Right lobe of liver (tissue), 6 donors: ENCODE results near the gene GREB1. TPM values are rescaled to one million over a fixed set of nuclear protein-coding genes. Genes with fewer than 3 reads are reported as not detected.

Source experiments
- ATAC-seq, 4 donors: fragments of 200-7000 bp; cut with Tn5 transposase; one replicate each; pipeline ENCODE4 v1.9.1; 2020; ENCODE audit warnings: mild to moderate bottlenecking in 4 of 4, moderate library complexity in 4 of 4
- DNase-seq, 3 donors: peaks; one replicate each; pipeline ENCODE4 v3.0.0-alpha.2; 2020
- H3K27ac ChIP-seq, 3 donors: fragments of 200-600 bp; one replicate each; pipeline ENCODE4 v1.8.0; 2022
- H3K27me3 ChIP-seq, 2 donors: fragments of 200-600 bp; one replicate each; pipeline ENCODE4 v1.8.0; 2022
- H3K36me3 ChIP-seq, 4 donors: fragments of 200-600 bp; sonication (generic) in 1 of 4; one replicate each; pipeline versions ENCODE4 v1.5.1 to v1.8.0; 2017 to 2022; ENCODE audit warnings: control low read depth in 1 of 4
- H3K4me1 ChIP-seq, 4 donors: fragments of 200-600 bp; sonication (generic) in 1 of 4; one replicate each; pipeline versions ENCODE4 v1.5.1 to v1.8.0; 2017 to 2022; ENCODE audit warnings: control low read depth in 1 of 4
- H3K4me3 ChIP-seq, 3 donors: fragments of 200-600 bp; one replicate each; pipeline ENCODE4 v1.8.0; 2022
- H3K9me3 ChIP-seq, 4 donors: fragments of 200-600 bp; sonication (generic) in 1 of 4; one replicate each; pipeline versions ENCODE4 v1.5.1 to v1.8.0; 2017 to 2022; ENCODE audit warnings: control low read depth in 1 of 4
- POLR2A ChIP-seq: fragments of 450-650 bp; IDR thresholded peaks from one replicate; pipeline ENCODE4 v1.6.1; 2017; ENCODE audit warnings: antibody characterized with exemption, mild to moderate bottlenecking
- WGBS: methylation state at CpG from one replicate; pipeline ENCODE4 v1.1.6; 2018; ENCODE audit warnings: low coverage, low lambda C conversion rate; ENCODE audit not compliant: insufficient coverage; ENCODE audit errors: missing lambda C conversion rate; 5-methylcytosine and 5-hydroxymethylcytosine counted together
- intact Hi-C, 2 donors: fragments of 100-400 bp; cut with DNase I; formaldehyde crosslinking; loops; one replicate each; pipeline versions ENCODE4 v1.11.2 to v1.14.1; 2022
- total RNA-seq, 6 experiments: library from RNA; depleted of rRNA in 2 of 6; stranded (reverse); fragments of >200 nt in 2 of 6; fragmentation: NEBNext Ultra II Directional in 3 of 6; extraction: Animal tissue kit (Norgen Biotek cat#: 25700) in 3 of 6; gene quantifications; one replicate each; pipeline versions ENCODE4 v1.1.0 to v1.2.4, GENCODE V29; 2016 to 2023
- TF ChIP-seq, protein P1 (sequence below), 4 donors: fragments of 200-600 bp in 3 of 4; fragments of 450-650 bp in 1 of 4; IDR thresholded peaks; one replicate each; pipeline versions ENCODE4 v1.5.1 to v1.8.0; 2016 to 2022; ENCODE audit warnings: antibody characterized with exemption in 4 of 4, mild to moderate bottlenecking in 2 of 4
- donor health status: DM: no; HTN: yes; CAD: no.
- donor health status: DM: no; HTN: no; CAD: no.
- donor health status: DM: no; HTN: no; CAD: no.
- donor health status: DM: no; HTN: yes; CAD: no.
- donor health status: DM: no; HTN: yes; CAD: no.

GREB1 gene
- total RNA-seq, 6 experiments from 2014 or later, result 1.6 to 19.5 (median 6.5) TPM

- intact Hi-C loops, result loop anchor here in 1 of 2 donors (5.0 kb wide), 1 partner anchor 98 kb away; no protein-coding TSS in a partner anchor
- ATAC-seq (no peak), DNase-seq (no peak)
- Histone ChIP-seq H3K27me3 (no peaks in the 10 kb centered on the region), H3K4me3 (no peak overlapping the region), H3K36me3 (no peaks in the 10 kb centered on the region), H3K9me3 (no peaks in the 10 kb centered on the region), H3K27ac (no peak overlapping the region), H3K4me1 (no peaks in the 10 kb centered on the region)
- TF ChIP-seq, protein P1, sequence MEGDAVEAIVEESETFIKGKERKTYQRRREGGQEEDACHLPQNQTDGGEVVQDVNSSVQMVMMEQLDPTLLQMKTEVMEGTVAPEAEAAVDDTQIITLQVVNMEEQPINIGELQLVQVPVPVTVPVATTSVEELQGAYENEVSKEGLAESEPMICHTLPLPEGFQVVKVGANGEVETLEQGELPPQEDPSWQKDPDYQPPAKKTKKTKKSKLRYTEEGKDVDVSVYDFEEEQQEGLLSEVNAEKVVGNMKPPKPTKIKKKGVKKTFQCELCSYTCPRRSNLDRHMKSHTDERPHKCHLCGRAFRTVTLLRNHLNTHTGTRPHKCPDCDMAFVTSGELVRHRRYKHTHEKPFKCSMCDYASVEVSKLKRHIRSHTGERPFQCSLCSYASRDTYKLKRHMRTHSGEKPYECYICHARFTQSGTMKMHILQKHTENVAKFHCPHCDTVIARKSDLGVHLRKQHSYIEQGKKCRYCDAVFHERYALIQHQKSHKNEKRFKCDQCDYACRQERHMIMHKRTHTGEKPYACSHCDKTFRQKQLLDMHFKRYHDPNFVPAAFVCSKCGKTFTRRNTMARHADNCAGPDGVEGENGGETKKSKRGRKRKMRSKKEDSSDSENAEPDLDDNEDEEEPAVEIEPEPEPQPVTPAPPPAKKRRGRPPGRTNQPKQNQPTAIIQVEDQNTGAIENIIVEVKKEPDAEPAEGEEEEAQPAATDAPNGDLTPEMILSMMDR (IDR thresholded peaks at IDR 0.05), result no peak
- no peak for TF ChIP-seq POLR2A
- WGBS, result 96% methylated on average over 9 of the region's 12 CpGs
Observed at GRCh38 chr2:11580697-11581096, 46.9 kb downstream of the GREB1 start.

DNA sequence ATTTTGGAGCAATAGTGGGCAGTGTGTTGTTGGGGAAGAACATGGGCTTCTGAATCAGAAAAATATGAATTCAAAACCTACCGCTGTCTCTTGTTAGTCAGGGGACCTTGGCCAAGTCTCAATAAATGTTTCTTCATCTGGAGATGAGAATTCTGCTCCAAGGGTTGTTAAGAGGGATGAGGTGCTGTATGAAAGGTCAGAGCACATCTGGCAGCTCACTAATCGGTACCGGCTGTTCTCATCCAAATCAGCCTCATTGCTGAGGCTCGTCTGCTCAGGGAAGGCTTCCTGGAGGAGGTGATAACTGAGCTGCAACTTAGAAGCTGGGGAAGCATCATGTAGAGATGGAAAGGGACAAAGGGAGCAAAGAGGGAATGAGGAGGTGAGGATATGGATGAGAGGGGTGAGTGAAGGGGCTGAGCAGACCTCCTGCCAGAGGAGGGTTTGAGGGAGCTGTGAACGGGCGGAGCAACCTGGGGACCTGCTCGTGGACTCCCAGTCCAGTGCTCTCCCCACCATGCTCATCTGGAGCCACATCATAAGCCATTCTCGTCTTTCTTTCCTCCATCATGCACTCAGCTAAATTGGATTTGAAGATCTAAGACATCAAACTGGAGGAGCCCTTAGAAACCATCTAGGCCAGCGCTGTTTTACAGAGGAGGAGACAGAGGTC lies 47.4 kb downstream of the GREB1 start:
- 83% methylated on average over 4 of the region's 9 CpGs for WGBS

DNA sequence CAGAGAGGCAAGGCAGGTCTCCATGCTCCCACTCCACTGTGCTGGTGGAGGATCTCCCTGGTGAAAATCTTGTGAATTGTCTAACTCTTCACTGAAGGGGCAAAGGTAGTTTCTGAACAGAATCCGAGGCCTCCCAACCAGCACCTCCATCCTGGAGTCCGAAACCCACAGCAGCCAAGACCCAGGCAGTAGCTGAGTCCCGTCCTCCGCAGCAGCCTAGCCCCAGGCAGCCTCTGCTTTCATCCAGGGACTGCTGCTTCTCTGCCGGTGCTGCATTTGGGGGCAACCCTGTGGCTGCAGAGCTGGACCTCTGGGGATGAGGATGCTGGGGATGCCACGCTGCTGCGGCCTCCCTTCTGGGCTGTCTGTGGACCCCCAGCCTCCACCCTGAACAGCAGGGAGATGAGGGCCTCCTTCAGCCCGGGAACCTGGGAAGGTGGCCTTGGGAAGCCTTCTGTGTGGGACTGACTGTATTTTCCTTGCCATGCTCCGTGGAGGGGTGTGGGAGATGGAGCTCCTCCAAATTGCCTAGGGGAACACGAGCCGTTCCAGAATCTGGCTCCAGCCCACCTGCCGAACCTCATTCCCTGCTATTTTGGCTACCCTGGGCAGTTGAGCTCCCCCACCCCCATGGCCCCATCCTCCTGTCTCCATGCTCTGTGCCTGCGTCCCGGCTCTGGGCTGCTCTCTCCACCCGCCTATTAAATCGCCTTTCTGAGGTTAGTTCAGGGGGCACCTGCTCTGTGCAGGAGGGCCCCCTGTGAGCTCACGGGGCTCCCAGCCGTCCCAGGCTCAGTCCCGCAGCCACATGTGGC lies 48.2 kb downstream of the GREB1 start:
- Histone ChIP-seq H3K4me3 (no peak overlapping the region), H3K36me3 (no peaks in the 10 kb centered on the region), H3K4me1 (no peaks in the 10 kb centered on the region), H3K27me3 (no peaks in the 10 kb centered on the region), H3K9me3 (no peaks in the 10 kb centered on the region), H3K27ac (no peak overlapping the region)
- WGBS, result 87% methylated on average over 3 of the region's 19 CpGs
- ATAC-seq (peak in 1 of 4 donors; percentile 4), DNase-seq (no peak)
- TF ChIP-seq, protein P1 (IDR thresholded peaks at IDR 0.05), result no peak
- no peak for TF ChIP-seq POLR2A
- intact Hi-C loops, result loop anchor here in 1 of 2 donors (5.0 kb wide), 1 partner anchor 100 kb away; no protein-coding TSS in a partner anchor

More for the DNA sequence above, 47.4 kb downstream of the GREB1 start:
- DNase-seq (no peak), ATAC-seq (no peak)
- Histone ChIP-seq H3K27ac (no peak overlapping the region), H3K27me3 (no peaks in the 10 kb centered on the region), H3K36me3 (no peaks in the 10 kb centered on the region), H3K9me3 (no peaks in the 10 kb centered on the region), H3K4me3 (no peak overlapping the region), H3K4me1 (no peaks in the 10 kb centered on the region)
- intact Hi-C loops, result loop anchor here in 1 of 2 donors (5.0 kb wide), 1 partner anchor 99 kb away; no protein-coding TSS in a partner anchor
- TF ChIP-seq, protein P1 (IDR thresholded peaks at IDR 0.05), result no peak
- TF ChIP-seq POLR2A, result no peak

DNA sequence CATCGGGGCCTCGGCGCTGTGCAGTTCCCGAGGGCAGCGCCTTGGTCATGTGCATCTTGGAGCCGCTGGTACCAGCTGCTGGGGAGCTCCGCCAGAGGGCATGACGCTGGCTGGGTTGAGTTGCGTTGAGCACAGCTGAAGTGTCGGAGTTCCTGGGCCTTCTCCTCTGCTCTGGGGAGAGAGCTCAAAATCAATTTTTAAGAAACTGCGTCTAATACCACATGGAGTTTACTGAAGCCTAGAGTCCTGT lies 48.7 kb downstream of the GREB1 start:
- Histone ChIP-seq H3K4me3 (no peak overlapping the region), H3K27me3 (no peaks in the 10 kb centered on the region), H3K36me3 (no peaks in the 10 kb centered on the region), H3K4me1 (no peaks in the 10 kb centered on the region), H3K27ac (no peak overlapping the region), H3K9me3 (no peaks in the 10 kb centered on the region)
- intact Hi-C loops, result loop anchor here in 1 of 2 donors (5.0 kb wide), 1 partner anchor 100 kb away; no protein-coding TSS in a partner anchor
- no CpG with 5 or more reads among the region's 11 CpGs for WGBS
- peak in 1 of 4 donors; percentile 4 for ATAC-seq
- TF ChIP-seq POLR2A, result no peak
- TF ChIP-seq, protein P1 (IDR thresholded peaks at IDR 0.05), result no peak
- DNase-seq, result no peak
